ENCODE data around the gene SPACA1. TPM values are rescaled to one million over a fixed set of nuclear protein-coding genes. Genes with fewer than 3 reads are reported as not detected.
A peak's percentile ranks its signal among the peaks of the same experiment; 100 is the strongest.
"Not testable (repeated sequence)": the region's sequence is repeated elsewhere in the genome, so short reads cannot be mapped to it uniquely, and the experiment has no call there.

Gene SPACA1, protein sequence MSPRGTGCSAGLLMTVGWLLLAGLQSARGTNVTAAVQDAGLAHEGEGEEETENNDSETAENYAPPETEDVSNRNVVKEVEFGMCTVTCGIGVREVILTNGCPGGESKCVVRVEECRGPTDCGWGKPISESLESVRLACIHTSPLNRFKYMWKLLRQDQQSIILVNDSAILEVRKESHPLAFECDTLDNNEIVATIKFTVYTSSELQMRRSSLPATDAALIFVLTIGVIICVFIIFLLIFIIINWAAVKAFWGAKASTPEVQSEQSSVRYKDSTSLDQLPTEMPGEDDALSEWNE
- total RNA-seq, result not detected
- long read RNA-seq, donor 1, result 0 reads
- long read RNA-seq, donor 2, result 0 reads

DNA sequence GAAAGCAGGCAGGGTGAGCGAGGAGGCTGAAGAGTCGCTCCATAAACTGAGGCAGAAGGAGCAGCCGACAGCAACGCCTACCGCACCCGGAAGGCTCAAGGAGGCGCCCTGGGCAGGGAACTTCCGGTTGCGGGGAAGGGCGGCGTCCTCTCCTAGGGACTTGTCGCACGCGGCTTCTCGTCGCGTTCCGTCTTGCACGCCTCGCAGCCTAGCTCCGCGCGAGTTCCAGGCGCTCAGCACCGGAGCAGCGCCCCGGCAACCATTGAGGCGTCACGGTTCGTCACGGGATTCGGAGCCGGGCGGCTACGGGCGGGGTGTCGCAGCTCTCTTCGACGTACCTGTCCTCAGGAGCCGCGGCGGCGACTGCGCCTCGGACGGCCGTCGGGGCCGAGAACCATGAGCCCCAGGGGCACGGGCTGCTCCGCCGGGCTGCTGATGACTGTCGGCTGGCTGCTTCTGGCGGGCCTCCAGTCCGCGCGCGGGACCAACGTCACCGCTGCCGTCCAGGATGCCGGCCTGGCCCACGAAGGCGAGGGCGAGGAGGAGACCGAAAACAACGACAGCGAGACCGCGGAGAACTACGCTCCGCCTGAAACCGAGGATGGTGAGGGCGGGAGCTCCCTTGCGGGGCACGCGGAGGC, at the start of gene SPACA1:
Gene SPACA1 (plus strand): TSS at position 332 of the 641 bp plus-strand sequence. CDS start 65 bp downstream, at position 397.
- peaks cover 1% of the 10 kb centered on the region for H3K9me3 ChIP-seq
- TF ChIP-seq CTCF (IDR thresholded peaks at IDR 0.05), result no peak
- no peaks in the 10 kb centered on the region for H3K36me3 ChIP-seq (ENCODE audit: low read depth)
- H3K4me1 ChIP-seq (ENCODE audit: low read depth), result no peaks in the 10 kb centered on the region
- DNase-seq (peak in 2 of 3 donors; percentile 20 to 46), ATAC-seq (no peak)
- no peak within 1 kb of the TSS for H3K4me3 ChIP-seq
- intact Hi-C loops (cut with DNase I, micrococcal nuclease), result no loop called here

DNA sequence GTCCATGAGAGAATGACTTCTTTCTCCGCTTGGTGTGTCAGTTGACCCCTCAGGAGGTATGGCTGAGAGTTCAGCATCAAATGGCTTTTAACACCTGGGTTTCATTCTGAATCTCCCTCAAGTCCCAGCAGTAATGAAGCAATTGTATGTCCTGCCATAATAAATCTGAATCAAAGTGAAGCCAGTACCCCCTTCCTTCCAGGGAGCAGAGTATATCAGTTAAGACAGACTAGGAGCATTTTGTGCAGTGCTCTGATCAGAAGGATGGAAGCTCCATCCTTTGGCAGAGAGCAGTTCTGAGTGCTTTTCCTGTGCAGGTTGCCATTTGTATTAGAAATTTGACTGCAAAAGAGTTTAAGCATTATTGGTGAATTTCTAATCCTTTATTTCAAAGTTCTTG, 46.9 kb upstream of the SPACA1 start:
- no peak for ATAC-seq
- TF ChIP-seq CTCF (IDR thresholded peaks at IDR 0.05), result no peak

GRCh38 chr6:88001279-88001678, 46.4 kb upstream of the SPACA1 start:
- H3K9me3 ChIP-seq; intact Hi-C loops (cut with DNase I, micrococcal nuclease); ATAC-seq; DNase-seq; H3K4me3 ChIP-seq; H3K36me3 ChIP-seq (ENCODE audit: low read depth); H3K4me1 ChIP-seq (ENCODE audit: low read depth): not testable (repeated sequence)

More for the DNA sequence above, 46.9 kb upstream of the SPACA1 start:
- Histone ChIP-seq H3K36me3 (ENCODE audit: low read depth) (no peaks in the 10 kb centered on the region), H3K9me3 (no peaks in the 10 kb centered on the region), H3K4me1 (ENCODE audit: low read depth) (no peaks in the 10 kb centered on the region), H3K4me3 (no peak overlapping the region)
- no peak for DNase-seq
- intact Hi-C loops (cut with DNase I, micrococcal nuclease), result no loop called here

GRCh38 chr6:88004707-88005106, 42.9 kb upstream of the SPACA1 start:
- H3K4me1 ChIP-seq (ENCODE audit: low read depth), result no peaks in the 10 kb centered on the region
- no peak overlapping the region for H3K4me3 ChIP-seq
- no peak for DNase-seq
- TF ChIP-seq CTCF (IDR thresholded peaks at IDR 0.05), result no peak
- ATAC-seq, result no peak
- intact Hi-C loops (cut with DNase I, micrococcal nuclease), result no loop called here
- no peaks in the 10 kb centered on the region for H3K36me3 ChIP-seq (ENCODE audit: low read depth)
- no peaks in the 10 kb centered on the region for H3K9me3 ChIP-seq

- no peaks in the 10 kb centered on the region for H3K4me1 ChIP-seq (ENCODE audit: low read depth)
- no peak for TF ChIP-seq CTCF (IDR thresholded peaks at IDR 0.05)
- no peak overlapping the region for H3K4me3 ChIP-seq
- ATAC-seq (no peak), DNase-seq (no peak)
- H3K9me3 ChIP-seq, result no peaks in the 10 kb centered on the region
- intact Hi-C loops (cut with DNase I, micrococcal nuclease), result no loop called here
- H3K36me3 ChIP-seq (ENCODE audit: low read depth), result no peaks in the 10 kb centered on the region
These were observed 41.1 kb upstream of the SPACA1 start for GRCh38 chr6:88006557-88006956.

DNA sequence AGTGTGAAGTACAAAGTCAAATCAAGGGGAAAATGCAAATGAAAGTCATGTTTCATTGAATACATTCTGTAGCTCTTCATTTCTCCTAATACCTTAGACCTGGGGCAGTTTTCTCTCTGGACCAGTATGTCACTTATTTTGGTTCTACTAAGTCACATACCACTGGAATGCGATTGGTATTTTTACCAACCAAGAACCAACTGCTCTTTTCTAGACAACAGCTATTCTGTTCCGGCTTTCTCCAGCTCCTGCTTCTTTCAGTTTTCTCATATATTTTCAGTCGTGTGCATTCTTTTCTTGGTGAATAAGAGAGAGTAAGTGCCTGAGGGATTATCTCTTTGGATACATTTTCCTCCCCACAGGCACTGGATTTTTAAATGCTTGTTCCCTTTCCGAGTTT, 39.2 kb upstream of the SPACA1 start:
- intact Hi-C loops (cut with DNase I, micrococcal nuclease), result no loop called here
- Histone ChIP-seq H3K36me3 (ENCODE audit: low read depth) (no peaks in the 10 kb centered on the region), H3K9me3 (no peaks in the 10 kb centered on the region), H3K4me1 (ENCODE audit: low read depth) (no peaks in the 10 kb centered on the region), H3K4me3 (no peak overlapping the region)
- DNase-seq (no peak), ATAC-seq (peak; percentile 57)
- no peak for TF ChIP-seq CTCF (IDR thresholded peaks at IDR 0.05)

Data from mucosa of descending colon (tissue), 3 donors.